ENCODE results near the gene ADAMTS17.

The ADAMTS17 gene

DNA sequence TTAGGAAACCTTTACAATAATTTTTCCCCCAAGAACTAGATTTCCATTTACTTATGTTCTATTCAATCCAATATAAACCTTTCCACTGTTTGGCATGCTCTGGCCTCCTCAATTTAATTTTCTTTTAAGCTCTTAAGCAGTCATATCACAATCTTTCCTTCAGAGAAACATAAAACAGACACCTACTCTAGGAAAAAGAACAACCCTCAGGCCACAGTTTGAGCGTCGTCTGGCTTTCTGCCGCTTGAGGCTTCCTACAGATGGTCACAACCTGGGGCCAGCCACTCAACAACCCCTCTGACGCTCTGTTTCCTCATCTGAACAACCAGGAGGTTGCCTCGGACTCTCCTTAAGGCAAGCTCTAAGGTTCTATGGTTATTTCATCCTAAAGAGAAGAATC lies 143.3 kb downstream of the ADAMTS17 start:
- no peak for DNase-seq (ENCODE audit: low read depth in 2 of 2)

DNA sequence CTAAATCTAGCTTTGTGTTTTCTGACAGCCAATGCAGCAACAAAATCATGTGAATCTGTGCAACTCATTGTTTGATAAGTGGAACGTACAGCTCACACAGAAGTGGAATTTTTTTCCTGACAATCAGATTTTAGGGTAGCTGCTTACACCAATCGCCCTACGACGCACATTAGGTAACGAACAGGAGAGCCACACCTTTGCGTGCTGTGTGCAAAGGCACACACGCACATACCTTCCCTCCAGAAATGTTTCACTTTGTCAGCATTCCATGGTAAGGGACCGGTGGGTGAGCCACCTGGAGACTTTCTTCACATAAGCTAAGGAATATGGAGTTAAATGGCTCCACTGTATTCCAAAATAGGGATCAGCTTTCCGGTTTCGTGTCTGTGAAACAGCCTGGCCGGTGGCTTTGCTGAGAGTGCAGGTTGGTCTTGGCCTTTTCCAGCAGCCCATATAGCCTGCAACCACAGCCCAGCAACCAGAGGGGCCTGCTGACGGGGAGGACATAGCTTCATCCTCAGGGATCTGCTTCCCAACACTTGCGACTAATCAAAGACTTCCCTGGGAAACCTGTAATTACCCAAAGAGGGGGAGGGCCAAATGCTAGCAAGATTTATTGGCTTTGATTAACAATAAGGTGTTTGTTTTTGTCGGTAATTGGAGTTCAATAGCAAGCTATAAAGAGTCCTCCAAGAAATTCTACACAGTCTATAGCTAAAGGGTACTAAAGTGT lies 145.3 kb downstream of the ADAMTS17 start:
- no peak for DNase-seq (ENCODE audit: low read depth in 2 of 2)

DNA sequence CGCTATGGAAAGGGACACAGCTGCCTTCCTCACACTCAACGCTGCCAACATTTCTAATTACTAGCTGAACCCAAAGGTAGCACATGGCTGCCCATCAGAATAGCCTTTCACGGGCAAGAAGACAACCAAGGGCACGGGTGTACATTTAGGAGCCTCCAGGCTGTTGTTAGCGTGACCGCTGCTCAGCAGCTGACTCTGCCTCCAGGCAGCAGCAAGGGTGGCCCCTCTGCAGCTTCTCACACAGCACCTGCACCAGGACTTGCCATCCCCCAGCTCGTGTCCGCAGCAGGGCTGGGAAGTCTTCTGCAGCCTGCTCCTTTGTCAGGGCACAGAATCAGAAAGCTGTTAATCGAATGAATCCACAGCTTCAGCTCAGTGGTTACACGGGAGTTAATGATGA lies 146.8 kb downstream of the ADAMTS17 start:
- no peak for DNase-seq (ENCODE audit: low read depth in 2 of 2)

DNA sequence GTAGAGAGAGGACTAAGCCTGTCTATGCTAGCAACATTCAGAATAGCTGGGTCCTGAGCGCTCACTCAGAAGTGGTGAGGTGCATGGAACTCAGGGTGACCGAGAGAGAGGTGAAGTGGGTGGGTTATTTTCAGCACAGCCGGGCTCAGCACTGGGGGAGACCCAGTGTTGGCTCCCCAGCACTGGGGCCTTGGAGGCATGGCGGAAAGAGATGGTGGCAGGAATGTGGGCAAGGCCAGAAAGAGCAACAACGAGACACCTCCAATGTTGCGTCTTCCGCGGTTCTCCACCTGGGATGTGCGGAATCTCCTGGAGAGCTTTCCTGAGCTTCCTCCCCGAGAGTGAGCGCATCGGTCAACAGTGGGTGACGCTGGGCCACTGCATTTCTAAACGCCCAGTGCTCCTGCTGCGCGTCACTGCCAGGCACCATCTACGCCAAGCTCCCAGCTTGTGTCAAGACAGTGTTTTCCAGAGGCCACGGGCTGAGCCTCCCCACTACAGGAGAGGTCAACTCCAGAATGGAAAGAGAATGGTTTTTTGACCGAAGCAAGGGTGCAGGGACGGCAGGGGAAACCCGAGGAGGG lies 148.4 kb downstream of the ADAMTS17 start:
- no peak for DNase-seq (ENCODE audit: low read depth in 2 of 2)

DNA sequence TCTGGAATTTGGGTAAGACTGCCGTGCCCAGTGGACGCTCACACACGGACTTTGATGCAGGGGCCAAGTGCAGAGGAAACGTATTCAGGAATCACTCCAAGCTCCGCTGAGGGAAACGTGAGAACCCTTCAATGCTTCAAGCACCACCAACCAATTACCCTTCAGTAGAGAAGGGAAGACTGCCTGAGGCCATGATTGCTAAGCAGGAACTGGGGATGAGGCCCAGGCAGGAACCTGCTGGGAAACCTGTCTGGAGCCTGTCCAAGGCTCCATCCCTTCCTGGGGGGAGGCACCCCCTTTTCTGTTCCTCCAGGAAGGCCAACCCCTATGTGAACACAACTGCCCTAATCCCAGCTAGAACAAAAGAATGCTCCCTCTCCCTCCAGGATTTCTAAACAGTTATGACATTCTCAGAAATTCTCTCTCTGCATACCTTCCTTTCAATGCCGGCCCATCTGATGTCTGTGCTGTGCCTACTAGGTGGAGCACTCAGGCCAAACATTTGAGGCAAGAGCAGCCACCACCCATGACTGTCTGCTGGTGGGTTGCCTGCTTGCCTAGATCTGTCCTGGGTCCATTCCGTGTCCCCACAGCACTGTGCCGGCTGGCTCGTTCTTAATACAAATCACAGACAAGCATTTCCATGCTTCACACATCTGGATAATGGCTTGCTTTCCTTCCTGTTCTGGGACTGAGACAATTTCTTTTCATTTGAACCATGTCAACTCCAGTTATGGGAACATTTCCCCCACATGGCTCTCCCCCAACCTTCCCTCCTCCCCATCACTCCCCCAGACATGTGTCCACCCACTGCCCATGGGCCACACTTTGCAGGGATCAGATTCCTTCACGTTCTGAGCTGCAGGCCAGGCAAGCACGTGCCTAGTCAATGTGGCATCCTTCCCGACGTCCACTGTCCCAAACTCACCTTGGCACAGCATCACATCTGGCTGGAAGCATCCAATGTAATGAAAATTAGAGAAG lies 149.4 kb downstream of the ADAMTS17 start:
- DNase-seq (ENCODE audit: low read depth in 2 of 2): no peak

DNA sequence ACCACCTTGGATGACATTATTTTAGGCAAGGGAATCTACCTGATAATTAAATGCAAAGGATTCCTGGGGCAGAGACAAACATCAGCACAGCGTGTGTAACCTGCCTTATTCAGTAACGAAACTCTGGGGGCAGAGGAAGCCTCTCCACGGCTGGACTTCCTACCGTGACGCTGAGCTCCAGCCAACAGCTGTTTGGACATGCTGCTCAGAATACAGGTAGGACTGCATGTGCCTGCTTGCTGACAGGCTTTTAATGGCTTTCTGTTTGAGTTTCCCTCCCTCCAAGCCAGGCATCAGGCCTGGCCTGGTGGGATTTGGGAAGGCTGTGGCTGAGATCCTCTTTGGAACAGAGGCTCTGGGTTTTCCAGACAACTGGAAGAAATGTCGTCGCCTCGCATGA lies 150.6 kb downstream of the ADAMTS17 start:
- no peak for DNase-seq (ENCODE audit: low read depth in 2 of 2)

DNA sequence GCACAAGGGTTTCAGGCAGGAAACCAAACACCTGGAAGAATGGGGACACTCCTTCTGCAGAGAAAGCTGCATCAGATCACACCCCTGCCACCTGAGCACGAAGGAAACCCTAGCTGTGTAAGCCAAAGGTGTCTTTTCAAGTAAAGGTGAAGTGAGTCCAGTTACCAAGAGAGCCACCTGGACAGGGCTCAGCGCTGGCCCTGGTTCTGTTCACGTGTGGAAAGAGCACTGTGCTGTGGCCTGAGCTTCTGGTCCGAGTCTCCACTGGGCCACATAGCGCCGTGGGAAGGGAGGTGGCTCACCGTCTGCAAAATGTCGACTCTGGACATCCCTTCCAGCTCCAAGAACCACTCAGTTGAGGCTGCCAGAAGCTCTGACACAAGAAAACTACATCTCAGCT lies 151.1 kb downstream of the ADAMTS17 start:
- no peak for DNase-seq (ENCODE audit: low read depth in 2 of 2)

DNA sequence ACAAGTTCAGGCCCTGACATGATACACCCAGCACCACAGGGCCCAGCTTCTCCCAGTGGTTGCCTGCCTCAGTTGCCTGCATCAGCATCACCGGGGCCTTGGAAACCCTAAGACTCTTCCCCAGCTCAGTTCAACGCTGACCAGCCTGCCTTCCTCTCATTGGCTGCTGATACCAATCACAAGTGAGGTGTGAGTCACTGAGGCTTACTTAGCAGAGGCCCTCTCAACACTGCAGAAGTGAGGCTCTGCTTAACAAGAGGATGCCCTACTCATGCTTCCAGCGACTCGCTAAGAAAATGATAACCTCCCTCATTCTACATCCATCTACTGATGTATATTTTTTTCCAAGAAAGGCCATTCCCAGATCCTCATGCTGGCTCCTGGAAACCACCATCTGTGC lies 151.9 kb downstream of the ADAMTS17 start:
- DNase-seq (ENCODE audit: low read depth in 2 of 2): no peak

DNA sequence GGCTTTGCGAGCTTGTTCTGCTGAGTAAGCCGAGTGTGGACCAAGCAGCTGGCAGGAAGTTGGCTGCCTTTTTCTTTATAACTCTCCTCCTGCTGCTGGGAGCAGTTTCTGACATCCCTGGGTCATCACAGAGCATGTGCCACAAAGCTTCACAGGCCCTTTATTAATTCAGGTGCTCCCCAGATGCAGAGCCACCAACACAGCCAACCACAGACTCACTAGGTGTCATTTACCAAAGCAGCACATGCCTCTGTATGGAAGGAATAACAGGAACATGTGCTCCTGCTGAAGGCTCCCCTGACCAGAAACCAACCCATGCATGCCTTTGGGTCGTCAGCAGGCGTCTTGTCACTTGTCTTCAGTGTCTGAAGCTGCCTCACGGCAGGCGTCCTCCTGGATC lies 152.5 kb downstream of the ADAMTS17 start:
- DNase-seq (ENCODE audit: low read depth in 2 of 2): no peak

DNA sequence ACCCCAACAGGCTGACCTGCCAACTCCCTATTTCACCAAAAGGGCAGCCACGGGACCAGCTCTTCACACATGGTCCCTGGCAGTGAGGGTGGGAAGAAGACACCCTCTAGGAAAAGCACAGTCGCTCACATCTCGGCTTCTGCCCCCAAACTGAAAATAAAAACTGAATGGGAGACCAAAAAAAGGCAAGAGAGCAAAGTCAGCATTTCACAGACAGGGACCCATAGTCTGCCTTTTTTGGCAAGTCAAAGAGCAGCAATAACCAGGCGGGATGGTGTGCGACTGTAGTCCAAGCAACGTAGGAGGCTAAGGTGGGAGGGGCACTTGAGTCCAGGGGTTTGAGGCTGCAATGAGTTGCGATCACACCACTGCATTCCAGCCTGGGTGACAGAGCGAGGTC lies 154.1 kb downstream of the ADAMTS17 start:
- DNase-seq (ENCODE audit: low read depth in 2 of 2): no peak

DNA sequence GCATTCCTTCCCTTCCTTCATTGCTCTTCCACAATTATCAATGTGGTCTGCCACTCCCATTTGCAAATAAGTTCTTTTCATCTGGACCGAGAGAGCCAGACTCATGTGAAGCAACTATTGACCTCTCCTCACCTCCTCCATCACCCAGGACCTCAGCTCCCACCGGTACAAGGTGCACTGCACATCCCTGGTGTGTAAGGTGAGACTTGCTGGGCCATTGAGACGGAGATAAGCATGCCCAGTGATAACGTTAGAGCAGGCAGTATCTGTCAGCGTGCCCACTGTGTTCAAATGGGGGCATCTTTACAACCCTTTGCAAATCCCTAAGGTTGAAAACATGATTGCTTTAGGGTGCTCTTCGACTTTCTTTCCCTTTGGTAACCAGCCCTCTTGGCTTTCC lies 154.8 kb downstream of the ADAMTS17 start:
- DNase-seq (ENCODE audit: low read depth in 2 of 2): no peak

DNA sequence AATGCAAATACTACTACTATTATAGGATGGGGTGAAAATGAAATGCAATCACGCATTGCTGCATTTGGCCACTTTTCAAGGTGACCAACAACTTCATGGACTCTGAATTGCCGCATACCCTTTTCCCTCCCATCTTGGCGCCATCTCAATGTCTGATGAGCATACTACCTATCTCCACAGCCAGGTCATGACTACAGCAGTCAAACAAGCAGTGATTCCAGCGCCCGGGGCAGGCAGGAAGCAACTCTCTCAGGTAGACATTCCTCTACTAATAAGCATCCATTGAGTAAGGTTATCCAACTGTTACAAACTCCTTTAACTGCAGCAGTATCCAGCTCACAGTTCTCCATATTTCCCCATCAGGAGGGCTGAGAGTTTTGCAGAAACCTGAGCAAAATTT lies 155.4 kb downstream of the ADAMTS17 start:
- no peak for DNase-seq (ENCODE audit: low read depth in 2 of 2)

DNA sequence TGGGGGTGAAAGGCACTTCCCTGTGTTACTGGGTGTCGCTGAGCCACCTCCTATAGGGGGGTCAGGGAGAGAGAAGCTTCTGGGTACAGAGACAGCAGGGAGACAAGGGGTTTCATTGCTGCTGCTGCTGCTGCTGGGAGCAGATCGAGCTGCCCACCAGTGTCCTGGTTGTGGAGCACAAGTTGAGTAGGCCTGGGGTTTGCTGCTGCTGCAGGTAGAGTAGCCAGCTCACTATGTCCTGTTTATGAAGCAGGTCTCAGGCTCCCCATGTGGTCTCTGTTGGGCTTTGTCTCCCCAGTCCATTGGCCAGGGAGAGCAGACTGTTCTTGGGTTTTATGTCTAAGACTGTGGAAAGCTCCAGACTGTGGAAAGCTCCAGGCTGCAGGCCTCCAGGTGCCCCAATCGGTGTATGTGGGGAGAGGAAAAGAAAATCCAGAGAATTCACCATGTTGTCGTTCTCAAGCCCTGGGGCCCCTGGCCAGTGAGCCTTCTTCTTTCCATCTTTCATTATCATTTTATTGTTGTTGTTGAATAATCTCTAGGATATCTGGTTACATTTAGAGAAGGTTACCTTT lies 157.8 kb downstream of the ADAMTS17 start:
- DNase-seq (ENCODE audit: low read depth in 2 of 2): no peak

DNA sequence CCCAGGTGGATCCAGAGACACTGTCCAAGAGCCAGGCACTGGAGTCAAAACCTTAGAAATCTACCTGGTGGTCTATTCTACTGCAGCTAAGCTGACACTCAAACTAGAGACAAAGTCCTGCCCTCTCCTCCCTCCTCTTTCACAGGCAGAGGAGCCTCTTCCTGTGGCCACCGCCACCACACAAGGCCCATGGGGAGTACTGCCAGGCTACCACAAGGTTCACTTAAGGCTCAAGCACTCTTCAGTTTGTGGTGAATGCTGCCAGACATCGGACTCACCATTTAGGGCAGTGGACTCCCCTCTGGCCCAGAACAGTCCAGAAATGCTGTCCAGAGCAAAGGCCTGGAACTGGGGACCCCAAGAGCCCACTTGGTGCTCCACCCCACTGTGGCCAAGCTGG lies 160.9 kb downstream of the ADAMTS17 start:
- DNase-seq (ENCODE audit: low read depth in 2 of 2): no peak

DNA sequence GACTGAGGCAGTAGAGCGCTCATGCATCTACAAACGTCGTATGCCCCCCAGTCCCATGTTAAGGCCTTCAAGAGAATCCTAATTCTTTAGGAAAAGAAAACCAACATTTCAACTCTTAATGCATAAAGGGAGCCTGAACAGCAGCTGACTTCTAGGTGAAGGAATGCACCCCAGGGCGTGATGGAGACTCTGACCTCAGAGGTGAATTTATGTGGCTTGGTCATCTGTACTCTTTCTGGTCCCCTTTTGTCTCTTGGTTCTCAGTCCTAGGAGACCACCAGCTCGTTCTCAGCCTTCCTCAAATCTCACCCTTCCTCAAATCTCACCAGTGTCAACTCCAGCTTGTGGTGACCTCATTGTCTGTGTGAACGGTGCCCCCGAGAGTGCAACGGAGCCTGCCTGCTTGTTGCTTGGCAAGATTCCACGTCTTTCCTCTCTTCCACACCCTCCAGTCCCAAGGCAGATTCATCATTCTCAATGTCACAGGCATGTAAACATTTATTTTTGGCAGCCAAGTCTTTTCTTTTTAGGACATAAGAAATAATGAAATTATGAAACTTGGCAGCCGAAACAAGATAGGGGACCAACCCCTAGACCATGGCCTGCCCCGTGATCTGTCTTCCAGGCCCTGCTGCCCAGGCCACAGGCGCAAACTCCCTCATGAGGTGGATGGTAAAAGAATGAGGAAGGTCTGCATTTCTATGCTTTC lies 166.2 kb downstream of the ADAMTS17 start:
- no peak for DNase-seq (ENCODE audit: low read depth in 2 of 2)

DNA sequence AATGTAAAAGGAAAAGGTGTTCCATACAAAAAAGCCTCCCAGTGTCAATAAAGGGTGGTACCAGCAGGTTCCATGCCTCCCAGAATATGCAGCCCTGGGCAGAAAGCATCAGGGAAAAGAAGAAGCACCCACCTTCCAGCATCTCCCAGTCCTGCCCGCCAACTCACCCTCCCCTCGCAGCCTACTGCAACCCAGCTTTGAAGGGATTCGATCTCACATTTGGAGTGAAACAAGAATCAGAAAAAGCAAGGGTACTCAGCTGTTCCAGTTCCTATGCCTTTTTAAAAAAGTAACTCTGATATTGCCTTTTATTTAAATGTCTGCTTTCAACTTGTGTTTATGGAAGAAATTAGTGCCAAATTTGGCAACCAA lies 166.9 kb downstream of the ADAMTS17 start:
- no peak for DNase-seq (ENCODE audit: low read depth in 2 of 2)

DNA sequence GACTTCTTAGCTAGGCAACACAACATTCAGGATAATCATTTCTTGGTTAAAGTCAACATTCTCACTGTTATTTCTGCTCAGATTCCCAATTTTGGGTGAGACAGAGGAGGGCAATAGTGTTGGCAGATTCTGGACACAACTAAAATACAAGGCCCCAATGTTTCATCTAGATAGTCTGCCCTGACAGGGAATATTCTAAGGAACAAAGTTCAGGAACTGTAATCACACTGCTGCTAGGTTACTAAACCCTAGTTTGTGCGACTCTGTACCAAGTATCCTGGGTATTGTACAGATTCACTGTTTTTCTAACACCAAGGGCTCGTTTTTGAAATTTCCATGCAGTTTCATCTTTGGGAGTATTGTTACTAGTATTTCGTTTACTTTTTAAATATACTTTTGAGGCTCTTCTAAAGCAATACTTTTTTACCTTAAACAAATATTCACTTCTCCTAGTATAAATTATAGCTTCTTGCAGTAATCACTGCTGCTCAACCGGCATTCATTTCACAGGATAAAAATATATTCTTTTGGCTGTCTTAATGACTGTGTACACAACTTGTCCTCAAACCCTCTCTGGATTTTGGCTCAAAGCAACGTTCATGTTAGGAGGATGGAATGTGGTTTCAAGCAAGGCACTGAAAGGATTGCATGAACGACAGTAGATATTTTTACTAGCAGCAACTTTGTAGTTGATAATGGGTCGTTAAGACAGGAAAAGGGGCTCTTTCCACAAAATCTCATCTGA lies 167.4 kb downstream of the ADAMTS17 start:
- DNase-seq (ENCODE audit: low read depth in 2 of 2): no peak

DNA sequence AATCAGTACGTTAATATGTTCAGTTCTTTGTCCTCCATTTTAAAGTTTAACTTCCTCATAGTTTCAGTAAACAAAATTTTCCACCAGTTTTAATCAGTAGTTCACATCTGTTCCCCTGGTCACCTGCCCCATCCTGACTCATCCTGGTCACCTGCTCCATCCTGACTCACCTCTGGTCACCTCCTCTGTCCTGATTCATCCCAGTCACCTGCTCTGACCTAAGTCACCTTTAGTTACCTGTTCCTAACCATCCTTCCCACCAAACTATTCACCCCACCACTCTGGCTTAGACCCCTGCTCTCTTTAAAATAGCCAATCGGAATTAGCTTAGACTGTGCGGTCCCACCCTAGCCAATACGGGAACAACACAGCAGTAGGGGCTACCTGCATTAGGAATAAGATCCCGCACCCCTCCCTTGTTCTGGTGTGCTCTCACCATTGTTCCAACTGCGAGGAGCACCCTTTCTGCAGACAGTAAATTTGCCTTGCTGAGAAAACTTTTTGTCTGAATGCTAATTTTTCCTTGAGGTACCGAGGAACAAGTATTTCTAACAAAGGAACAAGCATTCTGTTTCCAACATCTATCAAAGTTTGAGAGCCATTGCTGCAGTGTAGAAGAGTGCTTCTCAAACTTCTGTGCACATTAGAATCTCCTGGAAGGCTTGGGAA lies 169.3 kb downstream of the ADAMTS17 start:
- no peak for DNase-seq (ENCODE audit: low read depth in 2 of 2)

DNA sequence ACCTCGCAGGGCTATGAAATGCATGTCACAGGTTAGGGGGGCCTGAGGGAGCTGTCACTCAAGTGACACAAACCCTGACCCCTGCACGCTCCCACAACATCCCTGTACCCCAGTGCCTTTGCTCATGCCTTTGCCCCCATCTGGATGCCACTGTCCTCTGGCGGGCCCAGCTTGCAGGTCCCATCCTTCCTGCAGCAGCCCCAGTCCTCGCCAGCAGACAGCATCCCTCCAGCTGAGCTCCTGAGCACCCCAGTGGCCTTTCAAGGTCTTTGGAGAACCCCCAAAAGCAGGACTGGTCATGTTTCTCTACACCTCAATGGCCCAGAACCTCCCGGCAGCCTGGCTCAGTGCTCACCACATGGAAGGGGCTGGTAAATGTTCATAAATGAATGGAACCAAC lies 170.4 kb downstream of the ADAMTS17 start:
- no peak for DNase-seq (ENCODE audit: low read depth in 2 of 2)
